ENCODE measurements around the gene HNRNPLL.

- TF ChIP-seq, protein P1, sequence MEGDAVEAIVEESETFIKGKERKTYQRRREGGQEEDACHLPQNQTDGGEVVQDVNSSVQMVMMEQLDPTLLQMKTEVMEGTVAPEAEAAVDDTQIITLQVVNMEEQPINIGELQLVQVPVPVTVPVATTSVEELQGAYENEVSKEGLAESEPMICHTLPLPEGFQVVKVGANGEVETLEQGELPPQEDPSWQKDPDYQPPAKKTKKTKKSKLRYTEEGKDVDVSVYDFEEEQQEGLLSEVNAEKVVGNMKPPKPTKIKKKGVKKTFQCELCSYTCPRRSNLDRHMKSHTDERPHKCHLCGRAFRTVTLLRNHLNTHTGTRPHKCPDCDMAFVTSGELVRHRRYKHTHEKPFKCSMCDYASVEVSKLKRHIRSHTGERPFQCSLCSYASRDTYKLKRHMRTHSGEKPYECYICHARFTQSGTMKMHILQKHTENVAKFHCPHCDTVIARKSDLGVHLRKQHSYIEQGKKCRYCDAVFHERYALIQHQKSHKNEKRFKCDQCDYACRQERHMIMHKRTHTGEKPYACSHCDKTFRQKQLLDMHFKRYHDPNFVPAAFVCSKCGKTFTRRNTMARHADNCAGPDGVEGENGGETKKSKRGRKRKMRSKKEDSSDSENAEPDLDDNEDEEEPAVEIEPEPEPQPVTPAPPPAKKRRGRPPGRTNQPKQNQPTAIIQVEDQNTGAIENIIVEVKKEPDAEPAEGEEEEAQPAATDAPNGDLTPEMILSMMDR (IDR thresholded peaks at IDR 0.05) = no peak
- TF ChIP-seq POLR2A (IDR thresholded peaks at IDR 0.05) = no peak
Measured at GRCh38 chr2:38622210-38622609, 19.5 kb upstream of the HNRNPLL start.

Data from testis (tissue), 2 donors.